Adrenal gland (tissue), 5 donors: Measurements from ENCODE around the gene MBD3L2B.

Source experiments
- POLR2A ChIP-seq, 2 donors: fragments of 450-650 bp; IDR thresholded peaks; one replicate each; pipeline ENCODE4 v1.6.1; 2017; ENCODE audit warnings: antibody characterized with exemption in 2 of 2, mild to moderate bottlenecking in 2 of 2, moderate library complexity in 1 of 2
- TF ChIP-seq, protein P1 (sequence below), 6 experiments: fragments of 450-650 bp in 4 of 6; fragments of 200-600 bp in 2 of 6; sonication (generic) in 1 of 6; IDR thresholded peaks; 1 replicate in 5 of 6; 2 replicates in 1 of 6; pipeline versions ENCODE4 v1.5.1 to v1.8.0; 2016 to 2021; ENCODE audit warnings: antibody characterized with exemption in 6 of 6, mild to moderate bottlenecking in 2 of 6, moderate library complexity in 1 of 6
- donor health status: DM: no; HTN: no; CAD: no.

DNA sequence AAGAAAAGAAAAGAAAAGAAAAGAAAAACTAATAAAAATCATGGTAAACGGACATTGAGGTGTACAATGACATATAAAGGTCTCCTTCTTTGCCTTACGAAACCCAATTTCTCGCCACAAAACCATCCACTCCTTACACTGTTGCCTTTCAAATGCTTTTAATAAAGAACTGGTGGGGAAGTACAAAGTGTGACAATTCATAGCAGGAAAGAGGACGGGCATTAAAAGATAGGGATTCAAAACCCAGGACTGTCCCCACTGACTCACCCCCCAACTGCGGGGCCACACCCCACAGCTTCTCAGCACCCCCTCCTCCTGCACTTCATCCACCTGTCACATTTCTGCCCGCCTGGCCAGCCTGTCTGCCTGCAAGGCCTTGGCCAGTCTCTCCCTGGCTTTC, 2.4 kb downstream of the MBD3L2B start:
- TF ChIP-seq, protein P1, sequence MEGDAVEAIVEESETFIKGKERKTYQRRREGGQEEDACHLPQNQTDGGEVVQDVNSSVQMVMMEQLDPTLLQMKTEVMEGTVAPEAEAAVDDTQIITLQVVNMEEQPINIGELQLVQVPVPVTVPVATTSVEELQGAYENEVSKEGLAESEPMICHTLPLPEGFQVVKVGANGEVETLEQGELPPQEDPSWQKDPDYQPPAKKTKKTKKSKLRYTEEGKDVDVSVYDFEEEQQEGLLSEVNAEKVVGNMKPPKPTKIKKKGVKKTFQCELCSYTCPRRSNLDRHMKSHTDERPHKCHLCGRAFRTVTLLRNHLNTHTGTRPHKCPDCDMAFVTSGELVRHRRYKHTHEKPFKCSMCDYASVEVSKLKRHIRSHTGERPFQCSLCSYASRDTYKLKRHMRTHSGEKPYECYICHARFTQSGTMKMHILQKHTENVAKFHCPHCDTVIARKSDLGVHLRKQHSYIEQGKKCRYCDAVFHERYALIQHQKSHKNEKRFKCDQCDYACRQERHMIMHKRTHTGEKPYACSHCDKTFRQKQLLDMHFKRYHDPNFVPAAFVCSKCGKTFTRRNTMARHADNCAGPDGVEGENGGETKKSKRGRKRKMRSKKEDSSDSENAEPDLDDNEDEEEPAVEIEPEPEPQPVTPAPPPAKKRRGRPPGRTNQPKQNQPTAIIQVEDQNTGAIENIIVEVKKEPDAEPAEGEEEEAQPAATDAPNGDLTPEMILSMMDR (IDR thresholded peaks at IDR 0.05): no peak
- no peak for TF ChIP-seq POLR2A (IDR thresholded peaks at IDR 0.05)
